ENCODE data around the gene CCDC117.

DNA sequence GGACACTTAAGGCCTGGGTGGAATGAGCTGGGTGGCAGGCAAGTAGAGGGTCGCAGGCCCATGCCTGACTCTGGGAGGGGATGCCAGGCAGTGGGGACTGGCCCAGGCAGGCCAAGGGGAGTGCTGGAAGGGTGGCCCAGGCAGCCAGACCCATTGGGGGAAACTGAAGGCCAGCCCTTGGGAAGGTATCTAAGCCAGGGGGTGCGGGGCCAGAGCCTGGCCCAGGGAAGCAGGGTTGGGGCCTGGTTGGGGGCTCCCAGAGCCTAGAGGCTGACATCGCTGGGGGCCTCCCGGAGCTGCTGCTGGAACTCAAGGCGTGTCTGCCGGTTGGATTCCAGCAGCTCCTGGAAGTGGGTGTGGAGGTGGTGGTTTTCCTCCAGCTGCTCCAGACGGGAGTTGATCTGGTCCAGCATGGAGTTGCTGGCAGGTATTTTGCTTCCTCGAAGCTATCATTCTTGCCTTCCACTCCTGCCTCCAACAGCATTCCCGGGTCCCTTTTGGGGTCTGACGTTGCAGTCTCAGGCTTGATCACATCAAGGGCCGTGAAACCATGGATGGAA is 63.2 kb downstream of the CCDC117 start:
- TF ChIP-seq, protein P1, sequence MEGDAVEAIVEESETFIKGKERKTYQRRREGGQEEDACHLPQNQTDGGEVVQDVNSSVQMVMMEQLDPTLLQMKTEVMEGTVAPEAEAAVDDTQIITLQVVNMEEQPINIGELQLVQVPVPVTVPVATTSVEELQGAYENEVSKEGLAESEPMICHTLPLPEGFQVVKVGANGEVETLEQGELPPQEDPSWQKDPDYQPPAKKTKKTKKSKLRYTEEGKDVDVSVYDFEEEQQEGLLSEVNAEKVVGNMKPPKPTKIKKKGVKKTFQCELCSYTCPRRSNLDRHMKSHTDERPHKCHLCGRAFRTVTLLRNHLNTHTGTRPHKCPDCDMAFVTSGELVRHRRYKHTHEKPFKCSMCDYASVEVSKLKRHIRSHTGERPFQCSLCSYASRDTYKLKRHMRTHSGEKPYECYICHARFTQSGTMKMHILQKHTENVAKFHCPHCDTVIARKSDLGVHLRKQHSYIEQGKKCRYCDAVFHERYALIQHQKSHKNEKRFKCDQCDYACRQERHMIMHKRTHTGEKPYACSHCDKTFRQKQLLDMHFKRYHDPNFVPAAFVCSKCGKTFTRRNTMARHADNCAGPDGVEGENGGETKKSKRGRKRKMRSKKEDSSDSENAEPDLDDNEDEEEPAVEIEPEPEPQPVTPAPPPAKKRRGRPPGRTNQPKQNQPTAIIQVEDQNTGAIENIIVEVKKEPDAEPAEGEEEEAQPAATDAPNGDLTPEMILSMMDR (IDR thresholded peaks at IDR 0.05): no peak
- TF ChIP-seq POLR2A (IDR thresholded peaks at IDR 0.05): no peak
- no peak for TF ChIP-seq POLR2AphosphoS5 (IDR thresholded peaks at IDR 0.05)
